SK-N-SH treated with all-trans-retinoic acid at 6 μM for 48 hours (cell line): ENCODE measurements around the gene LGR5.

ENCODE experiments used
- ATAC-seq: fragments of 200-7000 bp; cut with Tn5 transposase; 3 replicates; pipeline ENCODE4 v1.9.1; 2020; ENCODE audit warnings: mild to moderate bottlenecking, moderate library complexity
- ARNTL ChIP-seq: fragments of 450-650 bp; formaldehyde crosslinking; IDR thresholded peaks from 2 replicates; pipeline ENCODE4 v1.5.0; 2020; ENCODE audit warnings: low read depth, mild to moderate bottlenecking, moderate library complexity, borderline replicate concordance
- BACH2 ChIP-seq: fragments of 250-450 bp; sonication (Bioruptor Pico); IDR thresholded peaks from 2 replicates; pipeline ENCODE4 v1.9.0; 2021; ENCODE audit warnings: mild to moderate bottlenecking, borderline replicate concordance
- CREB5 ChIP-seq: fragments of 250-450 bp; sonication (Bioruptor Pico); IDR thresholded peaks from 2 replicates; pipeline ENCODE4 v1.5.1; 2020; ENCODE audit warnings: low read depth, mild to moderate bottlenecking, moderate library complexity
- CSDC2 ChIP-seq: fragments of 250-450 bp; sonication (Bioruptor Pico); IDR thresholded peaks from 2 replicates; pipeline ENCODE4 v1.5.0; 2020; ENCODE audit warnings: mild to moderate bottlenecking, moderate library complexity
- CSRNP3 ChIP-seq: fragments of 250-450 bp; sonication (Bioruptor Pico); IDR thresholded peaks from 2 replicates; pipeline ENCODE4 v1.5.1; 2021; ENCODE audit warnings: mild to moderate bottlenecking, moderate library complexity
- ESRRG ChIP-seq: fragments of 250-450 bp; sonication (Bioruptor Pico); IDR thresholded peaks from 2 replicates; pipeline ENCODE4 v1.6.1; 2021; ENCODE audit warnings: mild to moderate bottlenecking
- GLIS3 ChIP-seq: fragments of 250-450 bp; sonication (Bioruptor Pico); IDR thresholded peaks from 2 replicates; pipeline ENCODE4 v1.5.0; 2020; ENCODE audit warnings: mild to moderate bottlenecking, moderate library complexity
- ISL1 ChIP-seq: fragments of 250-450 bp; sonication (Bioruptor Pico); IDR thresholded peaks from 2 replicates; pipeline ENCODE4 v2.1.2; 2022; ENCODE audit warnings: mild to moderate bottlenecking, moderate library complexity
- OSR1 ChIP-seq: fragments of 250-450 bp; sonication (Bioruptor Pico); IDR thresholded peaks from 2 replicates; pipeline ENCODE4 v1.8.0; 2022; ENCODE audit warnings: moderate library complexity, mild to moderate bottlenecking, inconsistent platforms
- PATZ1 ChIP-seq: fragments of 250-450 bp; sonication (Bioruptor Pico); IDR thresholded peaks from 2 replicates; pipeline ENCODE4 v1.8.0; 2020; ENCODE audit warnings: mild to moderate bottlenecking, moderate library complexity, borderline replicate concordance
- POU6F1 ChIP-seq: fragments of 250-450 bp; sonication (Bioruptor Pico); IDR thresholded peaks from 2 replicates; pipeline ENCODE4 v1.8.0; 2021; ENCODE audit warnings: low read depth, mild to moderate bottlenecking, moderate library complexity, borderline replicate concordance
- PPARA ChIP-seq: fragments of 250-450 bp; sonication (Bioruptor Pico); IDR thresholded peaks from 2 replicates; pipeline ENCODE4 v1.5.0; 2020; ENCODE audit warnings: mild to moderate bottlenecking, borderline replicate concordance
- RARB ChIP-seq: fragments of 250-450 bp; sonication (Bioruptor Pico); IDR thresholded peaks from 2 replicates; pipeline ENCODE4 v1.8.0; 2021; ENCODE audit warnings: mild to moderate bottlenecking, moderate library complexity
- SNAI2 ChIP-seq: fragments of 250-450 bp; sonication (Bioruptor Pico); IDR thresholded peaks from 2 replicates; pipeline ENCODE4 v1.5.0; 2020; ENCODE audit warnings: mild to moderate bottlenecking, moderate library complexity
- TCF4 ChIP-seq: fragments of 250-450 bp; sonication (Bioruptor Pico); IDR thresholded peaks from 2 replicates; pipeline ENCODE4 v1.8.0; 2021; ENCODE audit warnings: mild to moderate bottlenecking, moderate library complexity, borderline replicate concordance
- TOX ChIP-seq: fragments of 250-450 bp; sonication (Bioruptor Pico); IDR thresholded peaks from 2 replicates; pipeline ENCODE4 v1.8.0; 2021; ENCODE audit warnings: mild to moderate bottlenecking, moderate library complexity, borderline replicate concordance
- TSHZ2 ChIP-seq: fragments of 250-450 bp; sonication (Bioruptor Pico); IDR thresholded peaks from 2 replicates; pipeline ENCODE4 v1.5.0; 2020; ENCODE audit warnings: mild to moderate bottlenecking, moderate library complexity
- ZC3H10 ChIP-seq: fragments of 250-450 bp; sonication (Bioruptor Pico); IDR thresholded peaks from 2 replicates; pipeline ENCODE4 v1.5.1; 2021; ENCODE audit warnings: mild to moderate bottlenecking, moderate library complexity
- ZFP3 ChIP-seq: fragments of 250-450 bp; sonication (Bioruptor Pico); IDR thresholded peaks from 2 replicates; pipeline ENCODE4 v1.5.0; 2020; ENCODE audit warnings: mild to moderate bottlenecking, moderate library complexity
- ZFP30 ChIP-seq: fragments of 450-650 bp; formaldehyde crosslinking; IDR thresholded peaks from 2 replicates; pipeline ENCODE4 v1.5.0; 2022; ENCODE audit warnings: mild to moderate bottlenecking, moderate library complexity
- ZNF565 ChIP-seq: fragments of 450-650 bp; formaldehyde crosslinking; conservative IDR thresholded peaks from 2 replicates; pipeline ENCODE4 v1.5.0; 2020; ENCODE audit warnings: low read depth, mild to moderate bottlenecking, moderate library complexity
- ZNF70 ChIP-seq: fragments of 450-650 bp; formaldehyde crosslinking; IDR thresholded peaks from 2 replicates; pipeline ENCODE4 v1.5.0; 2020; ENCODE audit warnings: mild to moderate bottlenecking, moderate library complexity
- ZNF8 ChIP-seq: fragments of 450-650 bp; formaldehyde crosslinking; IDR thresholded peaks from 2 replicates; pipeline ENCODE4 v1.5.0; 2020; ENCODE audit warnings: mild to moderate bottlenecking, moderate library complexity

The LGR5 gene

GRCh38 chr12:71578694-71579258 is 139.2 kb downstream of the LGR5 start:
- TF ChIP-seq CREB5 (no peak), ZNF8 (CRISPR knock-in tag) (no peak), BACH2 (CRISPR knock-in tag) (no peak), ISL1 (peak; percentile 74), RARB (CRISPR knock-in tag) (no peak), ZFP30 (no peak), POU6F1 (CRISPR knock-in tag) (no peak), OSR1 (CRISPR knock-in tag) (no peak), TSHZ2 (CRISPR knock-in tag) (0 out of 2 replicates have a peak, but pooled peaks have one; percentile 26), ARNTL (no peak), ZFP3 (CRISPR knock-in tag) (no peak), GLIS3 (CRISPR knock-in tag) (no peak), SNAI2 (peak; percentile 53; the same call in 1 of the 2 replicates), TOX (CRISPR knock-in tag) (peak; percentile 72), TCF4 (CRISPR knock-in tag) (peak; percentile 81; the same call in 1 of the 2 replicates), ZNF565 (CRISPR knock-in tag) (no peak), ESRRG (no peak), CSDC2 (CRISPR knock-in tag) (no peak), ZC3H10 (0 out of 2 replicates have a peak, but pooled peaks have one; percentile 57), ZNF70 (CRISPR knock-in tag) (no peak), PATZ1 (CRISPR knock-in tag) (no peak), CSRNP3 (CRISPR knock-in tag) (no peak), PPARA (no peak)
- peak; percentile 76 for ATAC-seq

- no peak for ATAC-seq
- TF ChIP-seq CREB5 (no peak), ZFP3 (CRISPR knock-in tag) (no peak), ZNF8 (CRISPR knock-in tag) (no peak), TOX (CRISPR knock-in tag) (no peak), BACH2 (CRISPR knock-in tag) (no peak), ZFP30 (no peak), SNAI2 (no peak), POU6F1 (CRISPR knock-in tag) (no peak), RARB (CRISPR knock-in tag) (no peak), CSRNP3 (CRISPR knock-in tag) (no peak), ZNF70 (CRISPR knock-in tag) (no peak), TCF4 (CRISPR knock-in tag) (no peak)
- TF ChIP-seq, all 23 proteins: peak for 0
These were observed 141.6 kb downstream of the LGR5 start for GRCh38 chr12:71581206-71581605.
